ENCODE measurements around the gene MBNL1. TPM values are rescaled to one million over a fixed set of nuclear protein-coding genes. Genes with fewer than 3 reads are reported as not detected.

The MBNL1 gene
- total and polyA plus RNA-seq, 2 of the 13 experiments (the other 11 are each of a cell fraction or from before 2014, with no cell fraction given): 27.1 to 55.4 TPM

DNA sequence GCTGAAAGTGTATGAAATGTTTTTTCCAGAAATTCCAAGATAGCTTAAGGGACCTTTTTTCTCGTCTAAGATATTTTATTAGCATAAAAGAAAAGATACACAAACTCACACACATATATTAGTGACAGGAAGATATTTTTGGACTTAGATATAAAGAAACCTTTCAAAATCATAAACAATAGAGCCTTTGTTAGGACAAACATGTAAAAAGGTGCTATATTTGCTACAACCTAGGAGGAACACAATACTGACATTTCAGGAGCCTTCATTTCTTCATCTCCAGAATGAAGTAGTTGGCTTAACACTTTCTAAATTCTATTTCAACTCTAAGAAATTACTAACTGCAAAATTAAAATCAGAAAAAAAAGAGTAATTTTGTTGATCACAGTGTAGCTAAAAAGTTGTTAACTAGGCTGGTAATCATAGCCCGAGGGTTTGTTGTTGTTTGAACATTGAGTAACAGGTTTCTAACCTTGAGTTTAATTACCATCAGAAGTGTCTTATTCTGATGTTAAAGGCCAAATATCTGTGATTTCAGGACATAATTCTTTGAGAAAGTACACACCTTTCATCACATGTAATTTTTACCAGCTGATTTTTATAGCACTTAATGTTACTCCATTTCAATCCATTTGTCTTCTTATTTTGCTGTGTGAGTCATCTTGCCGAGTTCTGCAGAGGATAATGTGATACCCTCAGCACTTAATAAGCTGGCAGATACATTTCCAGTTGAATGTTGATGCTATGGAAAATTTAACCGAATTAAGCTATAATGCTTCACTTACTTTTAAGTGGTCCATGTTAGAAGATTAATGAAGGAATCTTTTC lies 97.3 kb downstream of the MBNL1 start:
- Histone ChIP-seq H3K4me1 (ENCODE audit: insufficient read depth, low read length) (peaks cover 26% of the 10 kb centered on the region), H4K20me1 (ENCODE audit: insufficient read depth, low read length) (no peaks in the 10 kb centered on the region; the same call in 1 of the 2 replicates), H3K27me3 (ENCODE audit: control insufficient read depth in 1 of 2, insufficient read depth in 2 of 2, low read length in 2 of 2) (no peaks in the 10 kb centered on the region), H3K9me3 (ENCODE audit: low read length) (no peaks in the 10 kb centered on the region), H3K9ac (ENCODE audit: insufficient read depth, low read depth, low read length) (no peak overlapping the region), H3K36me3 (replicated peaks in 1 of 2; ENCODE audit: control insufficient read depth in 1 of 2, insufficient read depth in 2 of 2, low read length in 2 of 2) (no peaks in the 10 kb centered on the region), H3K4me2 (ENCODE audit: low read depth, low read length) (no peak overlapping the region), H2AFZ (ENCODE audit: low read length) (no peak overlapping the region), H3K4me3 (replicated peaks in 1 of 3; ENCODE audit: insufficient read depth in 1 of 3, low read depth in 2 of 3, low read length in 3 of 3) (no peak overlapping the region), H3K79me2 (ENCODE audit: insufficient read depth, low read length) (peaks cover 55% of the 10 kb centered on the region), H3K27ac (ENCODE audit: extremely low read length, insufficient read depth, low read length) (no peak overlapping the region)
- POLR2A ChIA-PET: no interaction called here
- FAIRE-seq (no peak), DNase-seq (ENCODE audit: low spot score) (no peak), ATAC-seq (no peak)
- CTCF ChIA-PET (ENCODE audit: low intra/inter-chr PET ratio, low total read pairs): no interaction called here
- in situ Hi-C loops (cut with HindIII; ENCODE audit: extremely low pct_ligation_motif_present, low pct_unique_long_range_greater_than_20kb): no loop called here
- BruUV-seq (replicated peaks): no TSS peak
- intact Hi-C loops (cut with micrococcal nuclease; ENCODE audit: unreplicated experiment): no loop called here
- WGBS (ENCODE audit: low lambda C conversion rate): 87% methylated on average over 4 of the region's 4 CpGs
- TF ChIP-seq HNRNPH1 (optimal IDR thresholded peaks at IDR 0.05; ENCODE audit: low read depth, low read length) (no peak), ZNF160 (CRISPR knock-in tag; IDR thresholded peaks at IDR 0.05) (no peak), ZNF660 (CRISPR knock-in tag; IDR thresholded peaks at IDR 0.05; ENCODE audit: borderline replicate concordance, low read depth) (no peak), KDM4B (CRISPR knock-in tag; IDR thresholded peaks at IDR 0.05) (no peak), ZNF547 (CRISPR knock-in tag; IDR thresholded peaks at IDR 0.05) (no peak), ZNF225 (CRISPR knock-in tag; IDR thresholded peaks at IDR 0.05) (no peak), ZNF782 (CRISPR knock-in tag; IDR thresholded peaks at IDR 0.05; ENCODE audit: borderline replicate concordance) (no peak), SUZ12 (IDR thresholded peaks at IDR 0.05; ENCODE audit: low read depth, low read length) (no peak), ATM (IDR thresholded peaks at IDR 0.05; ENCODE audit: borderline replicate concordance) (no peak), ELF4 (CRISPR knock-in tag; IDR thresholded peaks at IDR 0.05; ENCODE audit: borderline replicate concordance) (no peak), GATA4 (IDR thresholded peaks at IDR 0.05; ENCODE audit: borderline replicate concordance, low read depth) (no peak), MTF1 (CRISPR knock-in tag; IDR thresholded peaks at IDR 0.05) (no peak), ZNF33B (CRISPR knock-in tag; IDR thresholded peaks at IDR 0.05) (no peak)
- TF ChIP-seq, protein P1, sequence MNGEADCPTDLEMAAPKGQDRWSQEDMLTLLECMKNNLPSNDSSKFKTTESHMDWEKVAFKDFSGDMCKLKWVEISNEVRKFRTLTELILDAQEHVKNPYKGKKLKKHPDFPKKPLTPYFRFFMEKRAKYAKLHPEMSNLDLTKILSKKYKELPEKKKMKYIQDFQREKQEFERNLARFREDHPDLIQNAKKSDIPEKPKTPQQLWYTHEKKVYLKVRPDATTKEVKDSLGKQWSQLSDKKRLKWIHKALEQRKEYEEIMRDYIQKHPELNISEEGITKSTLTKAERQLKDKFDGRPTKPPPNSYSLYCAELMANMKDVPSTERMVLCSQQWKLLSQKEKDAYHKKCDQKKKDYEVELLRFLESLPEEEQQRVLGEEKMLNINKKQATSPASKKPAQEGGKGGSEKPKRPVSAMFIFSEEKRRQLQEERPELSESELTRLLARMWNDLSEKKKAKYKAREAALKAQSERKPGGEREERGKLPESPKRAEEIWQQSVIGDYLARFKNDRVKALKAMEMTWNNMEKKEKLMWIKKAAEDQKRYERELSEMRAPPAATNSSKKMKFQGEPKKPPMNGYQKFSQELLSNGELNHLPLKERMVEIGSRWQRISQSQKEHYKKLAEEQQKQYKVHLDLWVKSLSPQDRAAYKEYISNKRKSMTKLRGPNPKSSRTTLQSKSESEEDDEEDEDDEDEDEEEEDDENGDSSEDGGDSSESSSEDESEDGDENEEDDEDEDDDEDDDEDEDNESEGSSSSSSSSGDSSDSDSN (CRISPR knock-in tag; IDR thresholded peaks at IDR 0.05): no peak
- TF ChIP-seq, protein P2, sequence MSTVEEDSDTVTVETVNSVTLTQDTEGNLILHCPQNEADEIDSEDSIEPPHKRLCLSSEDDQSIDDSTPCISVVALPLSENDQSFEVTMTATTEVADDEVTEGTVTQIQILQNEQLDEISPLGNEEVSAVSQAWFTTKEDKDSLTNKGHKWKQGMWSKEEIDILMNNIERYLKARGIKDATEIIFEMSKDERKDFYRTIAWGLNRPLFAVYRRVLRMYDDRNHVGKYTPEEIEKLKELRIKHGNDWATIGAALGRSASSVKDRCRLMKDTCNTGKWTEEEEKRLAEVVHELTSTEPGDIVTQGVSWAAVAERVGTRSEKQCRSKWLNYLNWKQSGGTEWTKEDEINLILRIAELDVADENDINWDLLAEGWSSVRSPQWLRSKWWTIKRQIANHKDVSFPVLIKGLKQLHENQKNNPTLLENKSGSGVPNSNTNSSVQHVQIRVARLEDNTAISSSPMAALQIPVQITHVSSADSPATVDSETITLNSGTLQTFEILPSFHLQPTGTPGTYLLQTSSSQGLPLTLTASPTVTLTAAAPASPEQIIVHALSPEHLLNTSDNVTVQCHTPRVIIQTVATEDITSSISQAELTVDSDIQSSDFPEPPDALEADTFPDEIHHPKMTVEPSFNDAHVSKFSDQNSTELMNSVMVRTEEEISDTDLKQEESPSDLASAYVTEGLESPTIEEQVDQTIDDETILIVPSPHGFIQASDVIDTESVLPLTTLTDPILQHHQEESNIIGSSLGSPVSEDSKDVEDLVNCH (CRISPR knock-in tag; IDR thresholded peaks at IDR 0.05): no peak
- TF ChIP-seq, protein P3, sequence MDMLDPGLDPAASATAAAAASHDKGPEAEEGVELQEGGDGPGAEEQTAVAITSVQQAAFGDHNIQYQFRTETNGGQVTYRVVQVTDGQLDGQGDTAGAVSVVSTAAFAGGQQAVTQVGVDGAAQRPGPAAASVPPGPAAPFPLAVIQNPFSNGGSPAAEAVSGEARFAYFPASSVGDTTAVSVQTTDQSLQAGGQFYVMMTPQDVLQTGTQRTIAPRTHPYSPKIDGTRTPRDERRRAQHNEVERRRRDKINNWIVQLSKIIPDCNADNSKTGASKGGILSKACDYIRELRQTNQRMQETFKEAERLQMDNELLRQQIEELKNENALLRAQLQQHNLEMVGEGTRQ (IDR thresholded peaks at IDR 0.05; ENCODE audit: low read depth, low read length): no peak
- TF ChIP-seq, protein P3 (CRISPR knock-in tag; IDR thresholded peaks at IDR 0.05; ENCODE audit: borderline replicate concordance): no peak
- TF ChIP-seq, protein P4, sequence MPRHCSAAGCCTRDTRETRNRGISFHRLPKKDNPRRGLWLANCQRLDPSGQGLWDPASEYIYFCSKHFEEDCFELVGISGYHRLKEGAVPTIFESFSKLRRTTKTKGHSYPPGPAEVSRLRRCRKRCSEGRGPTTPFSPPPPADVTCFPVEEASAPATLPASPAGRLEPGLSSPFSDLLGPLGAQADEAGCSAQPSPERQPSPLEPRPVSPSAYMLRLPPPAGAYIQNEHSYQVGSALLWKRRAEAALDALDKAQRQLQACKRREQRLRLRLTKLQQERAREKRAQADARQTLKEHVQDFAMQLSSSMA (CRISPR knock-in tag; IDR thresholded peaks at IDR 0.05): no peak
